ENCODE data around the gene KRT40.

KRT40 gene

DNA sequence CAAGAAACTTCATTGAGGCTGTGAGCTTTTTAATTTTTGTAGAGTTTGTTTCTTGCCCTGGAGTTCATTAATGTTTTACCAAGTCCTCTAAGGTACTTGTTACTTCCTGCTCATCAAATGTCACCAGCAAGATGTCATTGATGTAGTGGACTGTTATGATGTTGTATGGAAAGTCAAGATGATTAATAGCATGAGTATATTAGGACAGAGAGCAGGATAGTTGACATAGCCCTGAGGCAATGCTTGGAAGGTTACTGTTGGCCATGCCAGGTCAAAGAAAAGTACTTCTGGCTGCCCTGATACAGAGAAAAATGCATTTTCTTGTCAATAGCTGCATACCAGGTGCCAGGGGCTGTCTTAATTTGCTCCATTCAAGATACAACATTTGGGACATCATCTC is 36.2 kb upstream of the KRT40 start:
- Histone ChIP-seq H3K4me1 (ENCODE audit: control insufficient read depth, insufficient read depth, low read depth, low read length) (peaks cover 1% of the 10 kb centered on the region), H3K27me3 (ENCODE audit: control insufficient read depth in 1 of 2, insufficient read depth in 1 of 2, low read length in 2 of 2) (no peaks in the 10 kb centered on the region), H2AFZ (ENCODE audit: low read depth, low read length) (no peak overlapping the region), H4K8ac (ENCODE audit: low read length) (no peak overlapping the region), H2BK15ac (ENCODE audit: low read depth, poor library complexity, severe bottlenecking) (no peak overlapping the region), H3K14ac (ENCODE audit: low read length in 2 of 2) (no peak overlapping the region), H2AK5ac (ENCODE audit: low read length, severe bottlenecking) (no peak overlapping the region), H2BK5ac (ENCODE audit: low read depth, low read length, poor library complexity, severe bottlenecking) (no peak overlapping the region), H3K9ac (ENCODE audit: low read length) (no peak overlapping the region), H3K36me3 (ENCODE audit: control insufficient read depth in 1 of 2, insufficient read depth in 2 of 2, low read depth in 1 of 2, low read length in 2 of 2) (no peaks in the 10 kb centered on the region), H4K91ac (ENCODE audit: low read length) (no peak overlapping the region), H3K9me3 (ENCODE audit: control insufficient read depth, low read length) (no peaks in the 10 kb centered on the region), H3K4me3 (ENCODE audit: insufficient read depth in 1 of 2, low read depth in 1 of 2, low read length in 2 of 2) (no peak overlapping the region), H3K23ac (ENCODE audit: low read length in 2 of 2) (no peak overlapping the region), H3K18ac (ENCODE audit: low read depth in 1 of 2, low read length in 2 of 2) (no peak overlapping the region), H3K4ac (ENCODE audit: low read depth in 1 of 2, low read length in 2 of 2) (no peak overlapping the region), H2BK120ac (ENCODE audit: low read depth, low read length) (no peak overlapping the region), H3K79me1 (replicated peaks; ENCODE audit: low read length, poor library complexity, severe bottlenecking) (no peaks in the 10 kb centered on the region), H2BK12ac (ENCODE audit: low read length in 2 of 2) (no peak overlapping the region), H3K27ac (ENCODE audit: low read length, poor library complexity, severe bottlenecking) (no peak overlapping the region), H3K4me2 (ENCODE audit: low read length, poor library complexity, severe bottlenecking) (no peak overlapping the region)
- no peak for DNase-seq

DNA sequence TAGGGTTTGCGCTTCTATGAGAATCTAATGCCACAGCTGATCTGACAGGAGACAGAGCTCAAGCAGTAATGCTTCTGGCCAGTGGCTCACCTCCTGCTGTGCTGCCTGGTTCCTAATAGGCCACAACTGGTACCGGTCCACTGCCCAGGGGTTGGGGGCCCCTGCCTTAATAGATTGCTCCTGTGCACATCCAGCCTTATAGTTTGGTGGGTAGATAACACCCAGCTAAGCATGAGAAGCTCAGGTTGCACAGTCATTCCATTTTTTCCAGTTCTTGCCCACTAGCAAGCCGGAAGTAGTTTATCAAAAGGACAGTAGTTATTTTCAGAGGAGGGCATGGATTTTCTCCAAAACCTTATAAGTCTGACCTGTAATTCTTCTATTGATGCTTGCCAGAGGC is 35.3 kb upstream of the KRT40 start:
- H3K4ac ChIP-seq (ENCODE audit: low read depth in 1 of 2, low read length in 2 of 2), result no peak overlapping the region
- no peak overlapping the region for H3K9ac ChIP-seq (ENCODE audit: low read length)
- H2AK5ac ChIP-seq (ENCODE audit: low read length, severe bottlenecking), result no peak overlapping the region
- no peak overlapping the region for H2AFZ ChIP-seq (ENCODE audit: low read depth, low read length)
- no peak overlapping the region for H3K14ac ChIP-seq (ENCODE audit: low read length in 2 of 2)
- H3K9me3 ChIP-seq (ENCODE audit: control insufficient read depth, low read length), result no peaks in the 10 kb centered on the region
- no peak overlapping the region for H2BK120ac ChIP-seq (ENCODE audit: low read depth, low read length)
- no peaks in the 10 kb centered on the region for H3K36me3 ChIP-seq (ENCODE audit: control insufficient read depth in 1 of 2, insufficient read depth in 2 of 2, low read depth in 1 of 2, low read length in 2 of 2)
- no peak overlapping the region for H2BK15ac ChIP-seq (ENCODE audit: low read depth, poor library complexity, severe bottlenecking)
- H3K79me1 ChIP-seq (replicated peaks; ENCODE audit: low read length, poor library complexity, severe bottlenecking), result no peaks in the 10 kb centered on the region
- no peak overlapping the region for H3K23ac ChIP-seq (ENCODE audit: low read length in 2 of 2)
- no peak overlapping the region for H3K27ac ChIP-seq (ENCODE audit: low read length, poor library complexity, severe bottlenecking)
- no peak for DNase-seq
- H3K4me3 ChIP-seq (ENCODE audit: insufficient read depth in 1 of 2, low read depth in 1 of 2, low read length in 2 of 2), result no peak overlapping the region
- no peak overlapping the region for H2BK12ac ChIP-seq (ENCODE audit: low read length in 2 of 2)
- H4K91ac ChIP-seq (ENCODE audit: low read length), result no peak overlapping the region
- H3K4me1 ChIP-seq (ENCODE audit: control insufficient read depth, insufficient read depth, low read depth, low read length), result peaks cover 1% of the 10 kb centered on the region
- H3K4me2 ChIP-seq (ENCODE audit: low read length, poor library complexity, severe bottlenecking), result no peak overlapping the region
- H2BK5ac ChIP-seq (ENCODE audit: low read depth, low read length, poor library complexity, severe bottlenecking), result no peak overlapping the region
- no peaks in the 10 kb centered on the region for H3K27me3 ChIP-seq (ENCODE audit: control insufficient read depth in 1 of 2, insufficient read depth in 1 of 2, low read length in 2 of 2)
- no peak overlapping the region for H3K18ac ChIP-seq (ENCODE audit: low read depth in 1 of 2, low read length in 2 of 2)
- no peak overlapping the region for H4K8ac ChIP-seq (ENCODE audit: low read length)
- WGBS, result 97% methylated on average over 3 of the region's 3 CpGs

DNA sequence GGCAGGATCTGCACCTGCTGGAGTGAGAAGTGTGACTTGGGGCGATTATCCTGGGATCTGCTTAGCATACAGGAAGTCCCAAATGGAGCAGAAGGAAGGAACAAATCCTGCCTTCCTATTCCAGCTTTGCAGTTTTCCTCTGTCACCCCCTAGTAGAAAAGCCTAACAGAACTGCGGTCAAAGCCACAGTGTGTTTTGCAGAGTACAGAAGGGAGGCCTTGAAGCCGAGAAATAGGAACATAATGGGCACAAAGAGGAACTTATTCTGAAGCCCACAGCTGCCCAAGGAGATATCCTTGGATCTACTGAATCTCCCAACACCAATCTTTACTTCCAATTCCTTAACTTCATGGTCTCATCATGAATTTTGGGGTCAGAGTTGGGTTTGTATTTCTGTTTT is 34.4 kb upstream of the KRT40 start:
- Histone ChIP-seq H2BK120ac (ENCODE audit: low read depth, low read length) (no peak overlapping the region), H2BK12ac (ENCODE audit: low read length in 2 of 2) (no peak overlapping the region), H3K9ac (ENCODE audit: low read length) (no peak overlapping the region), H3K18ac (ENCODE audit: low read depth in 1 of 2, low read length in 2 of 2) (no peak overlapping the region), H3K9me3 (ENCODE audit: control insufficient read depth, low read length) (no peaks in the 10 kb centered on the region), H4K8ac (ENCODE audit: low read length) (no peak overlapping the region), H2AFZ (ENCODE audit: low read depth, low read length) (no peak overlapping the region), H3K14ac (ENCODE audit: low read length in 2 of 2) (no peak overlapping the region), H3K79me1 (replicated peaks; ENCODE audit: low read length, poor library complexity, severe bottlenecking) (no peaks in the 10 kb centered on the region), H2BK5ac (ENCODE audit: low read depth, low read length, poor library complexity, severe bottlenecking) (no peak overlapping the region), H3K23ac (ENCODE audit: low read length in 2 of 2) (no peak overlapping the region), H3K4me3 (ENCODE audit: insufficient read depth in 1 of 2, low read depth in 1 of 2, low read length in 2 of 2) (no peak overlapping the region), H3K27me3 (ENCODE audit: control insufficient read depth in 1 of 2, insufficient read depth in 1 of 2, low read length in 2 of 2) (no peaks in the 10 kb centered on the region), H4K91ac (ENCODE audit: low read length) (no peak overlapping the region), H3K4ac (ENCODE audit: low read depth in 1 of 2, low read length in 2 of 2) (no peak overlapping the region), H3K4me2 (ENCODE audit: low read length, poor library complexity, severe bottlenecking) (no peak overlapping the region), H2AK5ac (ENCODE audit: low read length, severe bottlenecking) (peak overlapping the region; percentile 53), H3K36me3 (ENCODE audit: control insufficient read depth in 1 of 2, insufficient read depth in 2 of 2, low read depth in 1 of 2, low read length in 2 of 2) (no peaks in the 10 kb centered on the region), H2BK15ac (ENCODE audit: low read depth, poor library complexity, severe bottlenecking) (no peak overlapping the region), H3K27ac (ENCODE audit: low read length, poor library complexity, severe bottlenecking) (no peak overlapping the region), H3K4me1 (ENCODE audit: control insufficient read depth, insufficient read depth, low read depth, low read length) (peaks cover 1% of the 10 kb centered on the region)
- no peak for DNase-seq
- 92% methylated on average over 3 of the region's 3 CpGs for WGBS

DNA sequence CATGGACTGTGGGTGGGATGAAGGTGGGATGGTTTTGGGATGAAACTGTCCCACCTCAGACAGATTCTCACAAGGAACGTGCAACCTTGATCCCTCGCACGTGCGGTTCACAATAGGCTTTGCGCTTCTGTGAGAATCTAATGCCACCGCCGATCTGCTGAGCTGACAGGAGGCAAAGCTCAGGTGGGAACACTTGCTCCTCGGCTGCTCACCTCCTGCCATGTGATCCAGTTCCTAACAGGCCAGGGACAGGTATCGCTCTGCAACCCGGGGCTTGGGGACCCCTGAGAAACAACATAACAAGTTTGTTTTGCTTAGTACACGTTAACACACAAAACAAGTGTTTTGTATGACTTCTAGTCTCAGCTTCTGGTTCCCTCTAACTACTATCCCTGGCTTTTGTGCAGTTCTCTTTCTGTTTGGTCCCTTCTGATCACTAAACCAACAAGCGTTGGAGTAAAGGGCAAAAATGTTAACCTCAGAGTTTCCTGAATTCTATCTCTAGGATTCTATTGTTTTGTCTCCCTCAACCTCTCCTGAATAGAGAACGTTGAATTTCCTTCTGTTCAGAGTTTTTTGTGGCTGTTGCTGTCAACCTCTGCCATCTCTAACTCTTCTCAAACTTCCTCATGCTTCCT is 32.6 kb upstream of the KRT40 start:
- Histone ChIP-seq H2BK12ac (ENCODE audit: low read length in 2 of 2) (no peak overlapping the region), H3K4ac (ENCODE audit: low read depth in 1 of 2, low read length in 2 of 2) (no peak overlapping the region), H3K36me3 (ENCODE audit: control insufficient read depth in 1 of 2, insufficient read depth in 2 of 2, low read depth in 1 of 2, low read length in 2 of 2) (no peaks in the 10 kb centered on the region), H3K23ac (ENCODE audit: low read length in 2 of 2) (no peak overlapping the region), H3K79me1 (replicated peaks; ENCODE audit: low read length, poor library complexity, severe bottlenecking) (no peaks in the 10 kb centered on the region), H3K18ac (ENCODE audit: low read depth in 1 of 2, low read length in 2 of 2) (no peak overlapping the region), H3K4me2 (ENCODE audit: low read length, poor library complexity, severe bottlenecking) (no peak overlapping the region), H2BK5ac (ENCODE audit: low read depth, low read length, poor library complexity, severe bottlenecking) (no peak overlapping the region), H4K8ac (ENCODE audit: low read length) (no peak overlapping the region), H2AK5ac (ENCODE audit: low read length, severe bottlenecking) (no peak overlapping the region), H3K14ac (ENCODE audit: low read length in 2 of 2) (no peak overlapping the region), H3K9me3 (ENCODE audit: control insufficient read depth, low read length) (no peaks in the 10 kb centered on the region), H3K27me3 (ENCODE audit: control insufficient read depth in 1 of 2, insufficient read depth in 1 of 2, low read length in 2 of 2) (no peaks in the 10 kb centered on the region), H2AFZ (ENCODE audit: low read depth, low read length) (no peak overlapping the region), H3K9ac (ENCODE audit: low read length) (no peak overlapping the region), H3K4me1 (ENCODE audit: control insufficient read depth, insufficient read depth, low read depth, low read length) (peaks cover 1% of the 10 kb centered on the region), H4K91ac (ENCODE audit: low read length) (no peak overlapping the region), H3K4me3 (ENCODE audit: insufficient read depth in 1 of 2, low read depth in 1 of 2, low read length in 2 of 2) (no peak overlapping the region), H2BK15ac (ENCODE audit: low read depth, poor library complexity, severe bottlenecking) (no peak overlapping the region), H3K27ac (ENCODE audit: low read length, poor library complexity, severe bottlenecking) (no peak overlapping the region), H2BK120ac (ENCODE audit: low read depth, low read length) (no peak overlapping the region)
- no peak for DNase-seq
- 90% methylated on average over 13 of the region's 13 CpGs for WGBS
